Brain microvascular endothelial cell (primary cell): ENCODE measurements around the gene KRTAP4-11.
"Not testable (repeated sequence)": the region's sequence is repeated elsewhere in the genome, so short reads cannot be mapped to it uniquely, and the experiment has no call there.

Source experiments
- DNase-seq: peaks from one replicate; pipeline ENCODE4 v3.0.0-alpha.2; 2020
- H3K27ac ChIP-seq: fragments of 250-450 bp; sonication (Bioruptor Pico); 2 replicates; pipeline ENCODE4 v1.5.1; 2020; ENCODE audit warnings: mild to moderate bottlenecking, moderate library complexity
- H3K27me3 ChIP-seq: fragments of 250-450 bp; sonication (Bioruptor Pico); replicated peaks from 2 replicates; pipeline ENCODE4 v1.5.1; 2020; ENCODE audit warnings: mild to moderate bottlenecking
- H3K36me3 ChIP-seq: fragments of 250-450 bp; sonication (Bioruptor Pico); replicated peaks from 2 replicates; pipeline ENCODE4 v1.5.1; 2020; ENCODE audit warnings: mild to moderate bottlenecking
- H3K4me3 ChIP-seq: 2 replicates; pipeline ENCODE4 v1.5.1; 2011; ENCODE audit warnings: low read depth, mild to moderate bottlenecking, control low read depth, low read length, moderate library complexity
- in situ Hi-C: cut with HindIII; loops from 2 replicates; pipeline ENCODE4 v1.10.0; 2017; ENCODE audit warnings: low sequenced_read_pairs, low pct_ligation_motif_present
- TF ChIP-seq, protein P1 (sequence below): IDR thresholded peaks from 2 replicates; pipeline ENCODE4 v1.5.1; 2011; ENCODE audit warnings: low read depth, mild to moderate bottlenecking, moderate library complexity, low read length, control low read depth, inconsistent platforms; ENCODE audit errors: missing control alignments

The KRTAP4-11 gene

DNA sequence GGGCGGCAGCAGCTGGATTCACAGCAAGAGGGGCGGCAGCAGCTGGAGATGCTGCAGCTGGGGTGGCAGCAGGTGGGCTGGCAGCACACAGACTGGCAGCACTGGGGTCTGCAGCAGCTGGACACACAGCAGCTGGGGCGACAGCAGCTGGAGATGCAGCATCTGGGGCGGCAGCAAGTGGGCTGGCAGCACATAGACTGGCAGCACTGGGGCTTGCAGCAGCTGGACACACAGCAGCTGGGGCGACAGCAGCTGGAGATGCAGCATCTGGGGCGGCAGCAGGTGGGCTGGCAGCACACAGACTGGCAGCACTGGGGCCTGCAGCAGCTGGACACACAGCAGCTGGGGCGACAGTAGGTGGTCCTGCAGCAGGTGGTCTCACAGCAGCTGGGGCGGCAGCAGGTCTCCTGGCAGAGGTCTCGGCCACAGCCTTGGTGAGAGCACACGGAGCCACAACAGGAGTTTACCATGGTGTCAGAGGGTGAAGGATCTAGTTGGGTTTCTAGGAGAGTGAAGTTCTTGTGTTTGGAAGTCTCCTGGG is at the start of gene KRTAP4-11:
KRTAP4-11 (minus strand) TSS at position 528 of the 541 bp plus-strand sequence; CDS start at position 470, 58 bp downstream.
- DNase-seq, H3K36me3 ChIP-seq, H3K27ac ChIP-seq, in situ Hi-C loops, H3K27me3 ChIP-seq, H3K4me3 ChIP-seq: not testable (repeated sequence)

DNA sequence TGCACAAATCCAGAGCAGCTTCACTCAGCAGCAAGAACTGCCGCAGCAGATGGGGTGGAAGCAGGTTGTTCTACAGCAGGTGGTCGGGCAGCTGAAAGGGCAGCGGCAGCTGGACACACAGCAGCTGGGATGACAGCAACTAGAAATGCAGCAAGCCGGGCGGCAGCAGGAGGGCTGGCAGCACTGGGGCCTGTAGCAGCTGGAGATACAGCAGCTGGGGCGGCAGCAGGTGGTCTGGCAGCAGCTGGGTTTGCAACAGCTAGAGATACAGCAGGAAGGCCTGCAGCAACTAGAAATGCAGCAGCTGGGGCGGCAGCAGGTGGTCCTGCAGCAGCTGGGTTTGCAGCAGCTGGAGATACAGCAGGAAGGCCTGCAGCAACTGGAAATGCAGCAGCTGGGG is 49.4 kb upstream of the KRTAP4-11 start:
- TF ChIP-seq, protein P1, sequence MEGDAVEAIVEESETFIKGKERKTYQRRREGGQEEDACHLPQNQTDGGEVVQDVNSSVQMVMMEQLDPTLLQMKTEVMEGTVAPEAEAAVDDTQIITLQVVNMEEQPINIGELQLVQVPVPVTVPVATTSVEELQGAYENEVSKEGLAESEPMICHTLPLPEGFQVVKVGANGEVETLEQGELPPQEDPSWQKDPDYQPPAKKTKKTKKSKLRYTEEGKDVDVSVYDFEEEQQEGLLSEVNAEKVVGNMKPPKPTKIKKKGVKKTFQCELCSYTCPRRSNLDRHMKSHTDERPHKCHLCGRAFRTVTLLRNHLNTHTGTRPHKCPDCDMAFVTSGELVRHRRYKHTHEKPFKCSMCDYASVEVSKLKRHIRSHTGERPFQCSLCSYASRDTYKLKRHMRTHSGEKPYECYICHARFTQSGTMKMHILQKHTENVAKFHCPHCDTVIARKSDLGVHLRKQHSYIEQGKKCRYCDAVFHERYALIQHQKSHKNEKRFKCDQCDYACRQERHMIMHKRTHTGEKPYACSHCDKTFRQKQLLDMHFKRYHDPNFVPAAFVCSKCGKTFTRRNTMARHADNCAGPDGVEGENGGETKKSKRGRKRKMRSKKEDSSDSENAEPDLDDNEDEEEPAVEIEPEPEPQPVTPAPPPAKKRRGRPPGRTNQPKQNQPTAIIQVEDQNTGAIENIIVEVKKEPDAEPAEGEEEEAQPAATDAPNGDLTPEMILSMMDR, result no peak
- H3K27me3 ChIP-seq, result no peaks in the 10 kb centered on the region
- no peak overlapping the region for H3K27ac ChIP-seq
- H3K4me3 ChIP-seq, result no peak overlapping the region
- in situ Hi-C loops, result no loop called here
- DNase-seq, result no peak
- no peaks in the 10 kb centered on the region for H3K36me3 ChIP-seq

DNA sequence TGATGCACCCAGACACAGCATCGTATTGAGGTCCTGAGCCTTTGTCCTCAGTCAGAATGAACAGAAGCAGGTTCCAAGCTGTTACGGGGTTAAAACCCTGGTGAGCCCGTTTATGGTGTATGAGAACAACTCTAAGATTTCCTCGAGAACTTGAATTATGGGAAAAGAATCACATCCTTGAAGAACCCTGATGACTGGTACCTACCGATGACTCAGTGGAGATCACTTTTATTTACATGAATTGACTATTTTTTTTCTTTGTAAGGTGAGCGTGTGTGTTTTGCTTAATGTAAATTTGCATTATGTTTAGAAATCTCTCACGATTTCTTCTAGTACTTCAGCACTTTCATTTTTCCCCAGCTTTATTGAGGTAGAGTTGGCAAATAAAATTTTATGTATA is 45.7 kb upstream of the KRTAP4-11 start:
- TF ChIP-seq, protein P1, result no peak
- no peaks in the 10 kb centered on the region for H3K36me3 ChIP-seq
- in situ Hi-C loops, result no loop called here
- H3K27me3 ChIP-seq, result no peaks in the 10 kb centered on the region
- H3K27ac ChIP-seq, result no peak overlapping the region
- no peak for DNase-seq
- H3K4me3 ChIP-seq, result no peak overlapping the region

DNA sequence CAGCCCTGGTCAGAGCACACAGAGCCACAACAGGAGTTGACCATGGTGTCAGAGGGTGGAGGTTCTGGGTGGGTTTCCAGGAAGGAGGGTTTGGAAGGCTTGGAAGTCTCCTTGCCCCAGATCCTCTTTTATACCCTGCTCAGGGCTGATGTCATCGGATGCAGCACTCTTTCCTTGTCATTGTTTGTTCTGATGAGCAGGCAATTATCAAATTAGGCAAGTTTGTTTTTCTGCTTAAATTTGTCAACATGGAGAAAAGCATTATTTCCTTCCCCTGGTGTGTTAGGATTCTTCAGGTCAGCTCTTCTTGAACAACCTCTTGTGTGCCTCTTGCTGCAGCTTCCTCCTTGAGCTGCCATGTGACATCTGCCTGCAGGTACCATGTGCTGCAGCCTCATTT is 42.5 kb upstream of the KRTAP4-11 start, which contains the start of gene KRTAP4-4:
KRTAP4-4 (minus strand) TSS at position 101 of the 400 bp plus-strand sequence; CDS start at position 44, 57 bp downstream.
- H3K36me3 ChIP-seq, result no peaks in the 10 kb centered on the region
- no peak within 1 kb of the TSS for H3K4me3 ChIP-seq
- DNase-seq, result no peak
- TF ChIP-seq, protein P1, result no peak
- no peaks in the 10 kb centered on the region for H3K27me3 ChIP-seq
- H3K27ac ChIP-seq, result no peak within 1 kb of the TSS
- in situ Hi-C loops, result no loop called here

DNA sequence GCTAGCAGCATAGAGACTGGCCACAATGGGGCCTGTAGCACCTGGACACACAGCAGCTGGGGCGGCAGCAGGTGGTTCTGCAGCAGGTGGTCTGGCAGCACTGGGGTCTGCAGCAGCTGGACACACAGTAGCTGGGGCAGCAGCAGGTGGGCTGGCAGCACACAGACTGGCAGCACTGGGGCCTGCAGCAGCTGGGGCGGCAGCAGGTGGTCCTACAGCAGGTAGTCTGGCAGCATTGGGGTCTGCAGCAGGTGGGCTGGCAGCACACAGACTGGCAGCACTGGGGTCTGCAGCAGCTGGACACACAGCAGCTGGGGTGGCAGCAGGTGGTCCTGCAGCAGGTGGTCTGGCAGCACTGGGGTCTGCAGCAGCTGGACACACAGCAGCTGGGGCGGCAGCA is 42.0 kb upstream of the KRTAP4-11 start:
- in situ Hi-C loops, result not testable (repeated sequence)

DNA sequence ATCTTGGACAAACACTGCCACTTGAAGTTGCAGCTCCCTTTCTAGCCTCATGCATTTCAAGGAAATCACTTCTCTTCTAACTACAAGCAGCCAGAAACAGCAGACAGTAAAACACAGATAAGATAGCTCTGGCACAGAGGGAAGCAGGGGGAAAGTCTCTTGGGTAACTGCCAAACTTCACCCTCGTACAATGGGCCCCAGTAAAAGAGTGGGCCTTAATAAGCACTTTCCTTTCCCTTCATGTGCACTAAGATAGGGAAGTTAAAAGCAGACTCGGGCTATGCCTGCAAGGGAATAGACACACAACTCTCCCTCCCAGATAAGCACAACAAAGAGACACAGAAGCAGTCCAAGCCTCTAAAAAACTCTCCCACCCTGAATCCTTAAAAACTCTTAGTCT is 35.7 kb upstream of the KRTAP4-11 start:
- no peaks in the 10 kb centered on the region for H3K36me3 ChIP-seq
- TF ChIP-seq, protein P1, result no peak
- in situ Hi-C loops, result no loop called here
- no peak for DNase-seq
- H3K4me3 ChIP-seq, result no peak overlapping the region
- no peaks in the 10 kb centered on the region for H3K27me3 ChIP-seq
- H3K27ac ChIP-seq, result no peak overlapping the region

More for the DNA sequence above, 42.0 kb upstream of the KRTAP4-11 start:
- H3K27me3 ChIP-seq, H3K4me3 ChIP-seq, H3K36me3 ChIP-seq, H3K27ac ChIP-seq, DNase-seq: not testable (repeated sequence)

DNA sequence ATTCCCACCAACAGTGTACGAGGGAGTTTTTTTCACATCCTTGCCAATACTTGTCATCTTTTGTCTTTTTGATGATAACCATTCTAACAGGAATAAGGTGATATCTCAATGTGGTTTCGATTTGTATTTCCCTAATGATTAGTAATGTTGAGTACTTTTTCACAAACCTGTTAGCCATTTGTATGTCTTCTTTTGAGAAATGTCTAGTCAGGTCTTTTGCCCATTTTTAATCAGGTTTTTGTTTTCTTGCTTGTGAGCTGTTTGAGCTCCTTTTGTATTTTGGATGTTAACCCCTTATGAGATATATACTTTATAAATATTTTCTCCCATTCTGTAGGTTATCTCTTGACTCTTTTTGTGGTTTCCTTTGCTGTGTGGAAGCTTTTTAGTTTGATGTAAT is 33.4 kb upstream of the KRTAP4-11 start:
- Histone ChIP-seq H3K4me3 (no peak overlapping the region), H3K27me3 (no peaks in the 10 kb centered on the region), H3K27ac (no peak overlapping the region), H3K36me3 (no peaks in the 10 kb centered on the region)
- in situ Hi-C loops, result no loop called here
- TF ChIP-seq, protein P1, result no peak
- DNase-seq, result no peak
